ENCODE results near the gene IL37. TPM values are rescaled to one million over a fixed set of nuclear protein-coding genes. Genes with fewer than 3 reads are reported as not detected.

The IL37 gene
- total RNA-seq, 1 donor from 2014 or later, result not detected

DNA sequence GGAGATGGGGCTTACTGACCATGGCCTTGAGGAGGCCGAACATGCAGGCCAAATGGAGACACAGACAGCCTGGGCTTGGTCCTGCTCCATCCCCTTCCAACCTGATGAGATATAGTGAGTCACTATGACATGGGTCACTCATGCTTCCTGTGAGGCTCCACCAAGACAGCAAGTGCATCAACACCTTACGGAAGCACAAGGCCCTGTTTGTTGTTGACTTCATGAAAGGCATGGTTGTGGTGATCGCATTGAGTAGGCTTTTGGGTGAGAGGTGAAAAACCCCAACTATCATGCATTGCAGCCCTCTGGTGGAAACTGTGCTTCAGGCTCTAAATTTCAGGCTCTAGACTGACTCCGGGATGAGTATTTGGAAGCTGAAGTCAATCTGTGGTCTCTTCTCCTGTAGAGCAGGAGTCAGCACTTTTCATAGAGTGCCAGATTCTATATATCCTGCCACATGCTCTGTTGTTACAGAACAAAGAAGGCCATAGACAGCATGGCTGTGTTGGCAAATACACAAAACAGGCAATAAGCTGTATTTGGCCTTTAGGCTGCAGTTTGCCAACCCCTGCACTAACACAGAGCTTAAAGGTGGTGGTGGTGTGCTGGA is 10.1 kb downstream of the IL37 start:
- no peaks in the 10 kb centered on the region for H4K20me1 ChIP-seq (ENCODE audit: insufficient read depth, low read length)
- no peak overlapping the region for H3K9ac ChIP-seq (ENCODE audit: low read length)
- no peaks in the 10 kb centered on the region for H3K9me3 ChIP-seq (ENCODE audit: insufficient read depth, low read depth, low read length)
- H3K4me3 ChIP-seq (ENCODE audit: insufficient read depth, low read depth, low read length), result no peak overlapping the region
- H3K27me3 Mint-ChIP-seq (ENCODE audit: low read depth, unreplicated experiment), result peaks cover 31% of the 10 kb centered on the region
- no peak overlapping the region for H3K4me3 Mint-ChIP-seq (ENCODE audit: unreplicated experiment)
- peak overlapping the region; percentile 32 for H2AFZ ChIP-seq (ENCODE audit: low read depth, low read length)
- DNase-seq (ENCODE audit: low read depth) (peak; percentile 20), FAIRE-seq (no peak)
- no peaks in the 10 kb centered on the region for H3K79me2 ChIP-seq (ENCODE audit: insufficient read depth, low read length)
- peaks cover 6% of the 10 kb centered on the region for H3K9me3 Mint-ChIP-seq (ENCODE audit: unreplicated experiment)
- H3K36me3 Mint-ChIP-seq (ENCODE audit: low read depth, unreplicated experiment), result no peaks in the 10 kb centered on the region
- peaks cover 3% of the 10 kb centered on the region for H3K27me3 ChIP-seq (ENCODE audit: insufficient read depth, low read length)
- no peak overlapping the region for H3K4me2 ChIP-seq (ENCODE audit: low read length)
- H3K27ac Mint-ChIP-seq (ENCODE audit: unreplicated experiment), result no peak overlapping the region
- no peaks in the 10 kb centered on the region for H3K4me1 Mint-ChIP-seq (ENCODE audit: low read depth, unreplicated experiment)
- no peak overlapping the region for H3K27ac ChIP-seq (ENCODE audit: low read depth, low read length)
- TF ChIP-seq, protein P1, sequence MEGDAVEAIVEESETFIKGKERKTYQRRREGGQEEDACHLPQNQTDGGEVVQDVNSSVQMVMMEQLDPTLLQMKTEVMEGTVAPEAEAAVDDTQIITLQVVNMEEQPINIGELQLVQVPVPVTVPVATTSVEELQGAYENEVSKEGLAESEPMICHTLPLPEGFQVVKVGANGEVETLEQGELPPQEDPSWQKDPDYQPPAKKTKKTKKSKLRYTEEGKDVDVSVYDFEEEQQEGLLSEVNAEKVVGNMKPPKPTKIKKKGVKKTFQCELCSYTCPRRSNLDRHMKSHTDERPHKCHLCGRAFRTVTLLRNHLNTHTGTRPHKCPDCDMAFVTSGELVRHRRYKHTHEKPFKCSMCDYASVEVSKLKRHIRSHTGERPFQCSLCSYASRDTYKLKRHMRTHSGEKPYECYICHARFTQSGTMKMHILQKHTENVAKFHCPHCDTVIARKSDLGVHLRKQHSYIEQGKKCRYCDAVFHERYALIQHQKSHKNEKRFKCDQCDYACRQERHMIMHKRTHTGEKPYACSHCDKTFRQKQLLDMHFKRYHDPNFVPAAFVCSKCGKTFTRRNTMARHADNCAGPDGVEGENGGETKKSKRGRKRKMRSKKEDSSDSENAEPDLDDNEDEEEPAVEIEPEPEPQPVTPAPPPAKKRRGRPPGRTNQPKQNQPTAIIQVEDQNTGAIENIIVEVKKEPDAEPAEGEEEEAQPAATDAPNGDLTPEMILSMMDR (IDR thresholded peaks at IDR 0.05; ENCODE audit: insufficient read depth, low read depth, low read length), result no peak
- no peak for TF ChIP-seq EZH2 (IDR thresholded peaks at IDR 0.05; ENCODE audit: insufficient read depth, low read length)
- H3K36me3 ChIP-seq (ENCODE audit: insufficient read depth, low read length), result no peaks in the 10 kb centered on the region
- peaks cover 5% of the 10 kb centered on the region for H3K4me1 ChIP-seq (ENCODE audit: insufficient read depth, low read length)

DNA sequence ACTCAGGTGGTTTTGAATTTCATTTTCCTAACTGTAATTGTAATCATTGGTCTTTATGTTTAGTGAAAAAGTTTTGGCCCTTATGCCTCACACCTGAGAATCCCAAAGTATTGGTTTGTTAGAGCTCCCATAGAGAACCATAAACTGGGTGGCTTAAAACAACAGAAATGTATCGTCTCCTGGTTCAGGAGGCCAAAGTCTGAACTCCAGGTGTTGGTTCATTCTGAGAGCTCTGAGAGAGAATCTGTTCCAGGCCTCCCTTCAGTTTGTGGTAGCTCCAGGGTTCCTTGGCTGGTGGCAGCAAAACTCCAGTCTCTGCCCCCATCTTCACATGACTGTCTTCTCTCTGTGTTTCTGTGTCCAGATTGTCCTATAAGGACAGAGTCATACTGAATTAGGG is 11.0 kb downstream of the IL37 start:
- no peaks in the 10 kb centered on the region for H3K36me3 Mint-ChIP-seq (ENCODE audit: low read depth, unreplicated experiment)
- Histone ChIP-seq H2AFZ (ENCODE audit: low read depth, low read length) (no peak overlapping the region), H3K9me3 (ENCODE audit: insufficient read depth, low read depth, low read length) (no peaks in the 10 kb centered on the region), H3K4me2 (ENCODE audit: low read length) (no peak overlapping the region), H3K4me1 (ENCODE audit: insufficient read depth, low read length) (peaks cover 5% of the 10 kb centered on the region), H3K27me3 (ENCODE audit: insufficient read depth, low read length) (peaks cover 3% of the 10 kb centered on the region), H3K27ac (ENCODE audit: low read depth, low read length) (no peak overlapping the region), H3K36me3 (ENCODE audit: insufficient read depth, low read length) (no peaks in the 10 kb centered on the region), H3K79me2 (ENCODE audit: insufficient read depth, low read length) (no peaks in the 10 kb centered on the region), H3K9ac (ENCODE audit: low read length) (no peak overlapping the region), H4K20me1 (ENCODE audit: insufficient read depth, low read length) (no peaks in the 10 kb centered on the region), H3K4me3 (ENCODE audit: insufficient read depth, low read depth, low read length) (no peak overlapping the region)
- H3K4me3 Mint-ChIP-seq (ENCODE audit: unreplicated experiment), result no peak overlapping the region
- H3K27me3 Mint-ChIP-seq (ENCODE audit: low read depth, unreplicated experiment), result peaks cover 26% of the 10 kb centered on the region
- no peak for TF ChIP-seq EZH2 (IDR thresholded peaks at IDR 0.05; ENCODE audit: insufficient read depth, low read length)
- TF ChIP-seq, protein P1 (IDR thresholded peaks at IDR 0.05; ENCODE audit: insufficient read depth, low read depth, low read length), result no peak
- H3K27ac Mint-ChIP-seq (ENCODE audit: unreplicated experiment), result no peak overlapping the region
- DNase-seq (ENCODE audit: low read depth) (no peak), FAIRE-seq (no peak)
- peaks cover 6% of the 10 kb centered on the region for H3K9me3 Mint-ChIP-seq (ENCODE audit: unreplicated experiment)
- no peaks in the 10 kb centered on the region for H3K4me1 Mint-ChIP-seq (ENCODE audit: low read depth, unreplicated experiment)

DNA sequence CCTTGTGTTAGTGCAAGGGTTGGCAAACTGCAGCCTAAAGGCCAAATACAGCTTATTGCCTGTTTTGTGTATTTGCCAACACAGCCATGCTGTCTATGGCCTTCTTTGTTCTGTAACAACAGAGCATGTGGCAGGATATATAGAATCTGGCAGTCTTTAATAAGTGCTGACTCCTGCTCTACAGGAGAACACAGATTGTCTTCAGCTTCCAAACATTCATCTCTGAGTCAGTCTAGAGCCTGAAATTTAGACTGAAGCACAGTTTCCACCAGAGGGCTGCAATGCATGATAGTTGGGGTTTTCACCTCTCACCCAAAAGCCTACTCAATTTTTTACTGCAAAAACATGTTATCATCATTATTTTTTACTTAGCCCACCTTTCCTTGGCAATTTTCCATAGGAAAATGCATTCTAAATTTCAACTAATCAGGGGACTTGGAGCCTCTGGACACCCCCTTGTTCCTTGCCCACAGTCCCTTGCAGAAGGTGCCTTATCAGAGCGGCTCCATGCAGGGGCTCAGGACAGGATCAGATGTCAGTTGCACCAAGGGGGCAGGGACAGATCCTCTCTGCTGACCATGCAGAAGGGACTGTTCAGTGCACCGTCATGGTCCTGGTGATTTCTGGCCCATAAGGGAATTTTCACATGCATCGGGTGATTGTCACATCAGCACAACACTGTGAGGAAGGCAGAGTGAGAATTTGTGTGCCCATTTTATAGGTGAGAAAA is 12.4 kb downstream of the IL37 start:
- no peak overlapping the region for H3K4me2 ChIP-seq (ENCODE audit: low read length)
- no peaks in the 10 kb centered on the region for H3K79me2 ChIP-seq (ENCODE audit: insufficient read depth, low read length)
- DNase-seq (ENCODE audit: low read depth) (no peak), FAIRE-seq (no peak)
- Mint-ChIP-seq H3K27ac (ENCODE audit: unreplicated experiment) (no peak overlapping the region), H3K4me3 (ENCODE audit: unreplicated experiment) (no peak overlapping the region), H3K4me1 (ENCODE audit: low read depth, unreplicated experiment) (no peaks in the 10 kb centered on the region), H3K36me3 (ENCODE audit: low read depth, unreplicated experiment) (no peaks in the 10 kb centered on the region), H3K27me3 (ENCODE audit: low read depth, unreplicated experiment) (peaks cover 21% of the 10 kb centered on the region), H3K9me3 (ENCODE audit: unreplicated experiment) (peaks cover 6% of the 10 kb centered on the region)
- no peaks in the 10 kb centered on the region for H3K9me3 ChIP-seq (ENCODE audit: insufficient read depth, low read depth, low read length)
- H3K4me1 ChIP-seq (ENCODE audit: insufficient read depth, low read length), result peaks cover 5% of the 10 kb centered on the region
- no peaks in the 10 kb centered on the region for H3K27me3 ChIP-seq (ENCODE audit: insufficient read depth, low read length)
- H4K20me1 ChIP-seq (ENCODE audit: insufficient read depth, low read length), result no peaks in the 10 kb centered on the region
- H2AFZ ChIP-seq (ENCODE audit: low read depth, low read length), result no peak overlapping the region
- no peak for TF ChIP-seq EZH2 (IDR thresholded peaks at IDR 0.05; ENCODE audit: insufficient read depth, low read length)
- TF ChIP-seq, protein P1 (IDR thresholded peaks at IDR 0.05; ENCODE audit: insufficient read depth, low read depth, low read length), result no peak
- H3K9ac ChIP-seq (ENCODE audit: low read length), result no peak overlapping the region
- no peak overlapping the region for H3K27ac ChIP-seq (ENCODE audit: low read depth, low read length)
- no peak overlapping the region for H3K4me3 ChIP-seq (ENCODE audit: insufficient read depth, low read depth, low read length)
- H3K36me3 ChIP-seq (ENCODE audit: insufficient read depth, low read length), result no peaks in the 10 kb centered on the region
